GM12875 (cell line): ENCODE results near the gene SMIM41.
A peak's percentile ranks its signal among the peaks of the same experiment; 100 is the strongest.

Experiments
- H3K4me3 ChIP-seq: one replicate; pipeline ENCODE4 v1.5.1; 2011; ENCODE audit warnings: low read depth, low read length, control low read depth
- CTCF ChIP-seq: IDR thresholded peaks from 2 replicates; pipeline ENCODE4 v1.5.1; 2011; ENCODE audit warnings: low read depth, mild to moderate bottlenecking, control low read depth, inconsistent platforms, low read length, moderate library complexity, borderline replicate concordance; ENCODE audit not compliant: insufficient read depth

SMIM41 gene

GRCh38 chr12:52082988-52083637, 3.6 kb downstream of the SMIM41 start:
- peak; percentile 97 for TF ChIP-seq CTCF

DNA sequence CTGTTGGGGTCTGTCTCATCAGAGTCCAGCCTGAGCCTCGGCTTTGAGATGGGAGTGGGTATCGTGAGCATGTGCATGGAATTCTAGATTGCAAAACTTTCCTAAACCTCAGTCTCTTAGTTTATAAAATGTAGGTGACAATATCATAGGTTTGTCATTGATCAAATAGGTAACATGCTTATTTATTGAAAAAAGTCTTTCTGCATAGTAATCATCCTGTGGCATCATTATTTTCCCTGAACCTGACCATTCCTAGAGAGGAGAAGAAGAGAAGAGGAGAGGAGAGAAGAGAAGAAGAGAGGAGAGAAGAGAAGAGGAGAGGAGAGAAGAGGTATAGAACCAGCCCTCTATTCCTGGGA, 4.1 kb downstream of the SMIM41 start:
- no peak for TF ChIP-seq CTCF
- no peak overlapping the region for H3K4me3 ChIP-seq

More at GRCh38 chr12:52082988-52083637, 3.6 kb downstream of the SMIM41 start:
- H3K4me3 ChIP-seq = no peak overlapping the region

DNA sequence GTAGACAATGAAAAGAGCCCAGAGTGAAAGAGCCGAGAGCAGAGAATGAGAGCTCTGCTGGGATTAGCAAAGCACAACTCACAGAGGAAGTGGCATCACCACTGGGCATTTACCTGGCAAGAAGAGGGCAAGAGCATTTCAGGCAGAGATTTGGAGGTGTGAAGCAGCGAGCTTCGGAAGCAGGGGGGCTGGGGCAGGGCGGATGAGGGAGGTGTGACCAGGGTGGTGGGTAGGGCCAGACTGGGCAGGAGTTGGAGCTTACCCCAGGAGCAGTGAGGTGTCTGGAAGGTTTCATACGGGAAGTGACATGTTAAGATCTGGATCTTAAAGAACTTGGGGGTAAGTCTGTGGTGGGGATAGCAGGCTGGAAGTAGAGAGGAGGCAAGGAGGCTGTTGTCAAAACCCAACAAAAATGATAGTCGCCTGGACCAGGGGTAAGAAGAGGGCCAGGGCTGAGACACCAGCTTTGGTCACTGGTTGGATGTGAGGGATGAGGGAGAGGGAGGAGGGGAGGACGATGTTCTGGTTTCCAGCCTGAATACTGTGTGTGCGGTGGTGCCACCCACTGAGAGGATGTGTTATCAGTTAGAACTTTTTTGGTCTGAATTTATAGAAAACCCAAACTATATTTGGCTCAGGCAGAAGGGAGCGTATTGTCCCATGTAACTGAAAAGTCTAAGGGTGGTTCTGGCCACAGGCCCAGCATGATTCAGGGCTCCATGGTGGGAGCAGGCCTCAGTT, 5.2 kb downstream of the SMIM41 start:
- no peak for TF ChIP-seq CTCF
- no peak overlapping the region for H3K4me3 ChIP-seq

- no peak overlapping the region for H3K4me3 ChIP-seq
- no peak for TF ChIP-seq CTCF
Observed at GRCh38 chr12:52085682-52086180, 6.2 kb downstream of the SMIM41 start.

- no peak overlapping the region for H3K4me3 ChIP-seq
- TF ChIP-seq CTCF = no peak
Observed at GRCh38 chr12:52086366-52086765, 6.9 kb downstream of the SMIM41 start.

GRCh38 chr12:52086944-52087835, 7.7 kb downstream of the SMIM41 start:
- H3K4me3 ChIP-seq = no peak overlapping the region
- no peak for TF ChIP-seq CTCF
